CD4-positive, alpha-beta T cell treated with Interferon alpha-2 for 1 hour (primary cell): ENCODE data around the gene LCE1A.

Experiments
- DNase-seq, 2 donors: peaks; one replicate each; pipeline ENCODE4 v3.0.0-alpha.2; 2020 to 2022

LCE1A gene

GRCh38 chr1:152827173-152827572 lies at the start of gene LCE1A:
Gene LCE1A (plus strand): TSS chr1:152827473. CDS start chr1:152827473, 0 bp downstream.
- DNase-seq = no peak

GRCh38 chr1:152777510-152778137 lies 49.6 kb upstream of the LCE1A start:
- DNase-seq = no peak

GRCh38 chr1:152783095-152783494 lies 44.2 kb upstream of the LCE1A start:
- DNase-seq = no peak

- no peak for DNase-seq
Observed at GRCh38 chr1:152786077-152786476, 41.2 kb upstream of the LCE1A start, which contains the start of gene LCE1E. Gene LCE1E (plus strand): TSS chr1:152786257. CDS start chr1:152787300, 1,043 bp downstream.

- DNase-seq = no peak
Observed at GRCh38 chr1:152795686-152796085, 31.6 kb upstream of the LCE1A start.

- no peak for DNase-seq
Observed at GRCh38 chr1:152796421-152796820, 30.9 kb upstream of the LCE1A start, which contains the start of gene LCE1D. Gene LCE1D (plus strand): TSS chr1:152796721. CDS start chr1:152797795, 1,074 bp downstream.

- no peak for DNase-seq
Observed at GRCh38 chr1:152801333-152801732, 25.9 kb upstream of the LCE1A start.

GRCh38 chr1:152806576-152806975 lies 20.7 kb upstream of the LCE1A start, which contains the start of gene LCE1C:
Gene LCE1C (minus strand): TSS chr1:152806651. CDS start chr1:152805478, 1,173 bp downstream.
- no peak for DNase-seq

- no peak for DNase-seq
Observed at GRCh38 chr1:152811050-152811449, 16.2 kb upstream of the LCE1A start.

GRCh38 chr1:152811671-152812070 lies 15.6 kb upstream of the LCE1A start, which contains the start of gene LCE1B:
Gene LCE1B (plus strand): TSS chr1:152811971. CDS start chr1:152812447, 476 bp downstream.
- no peak for DNase-seq

- no peak for DNase-seq
Observed at GRCh38 chr1:152817309-152817708, 10.0 kb upstream of the LCE1A start.

GRCh38 chr1:152823294-152823693 lies 4.0 kb upstream of the LCE1A start:
- DNase-seq = no peak

GRCh38 chr1:152824964-152825363 lies 2.3 kb upstream of the LCE1A start:
- no peak for DNase-seq

GRCh38 chr1:152836870-152837269 lies 9.6 kb downstream of the LCE1A start:
- DNase-seq = no peak

GRCh38 chr1:152842556-152842955 lies 15.3 kb downstream of the LCE1A start, which contains the start of gene LCE6A:
Gene LCE6A (plus strand): TSS chr1:152842856. CDS start chr1:152843521, 665 bp downstream.
- DNase-seq = no peak

GRCh38 chr1:152855661-152856060 lies 28.4 kb downstream of the LCE1A start:
- no peak for DNase-seq

- no peak for DNase-seq
Observed at GRCh38 chr1:152858062-152858461, 30.8 kb downstream of the LCE1A start.

- no peak for DNase-seq
Observed at GRCh38 chr1:152859696-152860095, 32.4 kb downstream of the LCE1A start, which contains the start of gene LCE7A. Gene LCE7A (plus strand): TSS chr1:152859996. CDS start chr1:152860698, 702 bp downstream.

- DNase-seq = no peak
Observed at GRCh38 chr1:152860129-152860528, 32.9 kb downstream of the LCE1A start.

GRCh38 chr1:152861374-152861773 lies 34.1 kb downstream of the LCE1A start:
- DNase-seq = no peak

GRCh38 chr1:152864443-152864842 lies 37.2 kb downstream of the LCE1A start:
- DNase-seq = no peak

GRCh38 chr1:152866321-152866720 lies 39.0 kb downstream of the LCE1A start:
- no peak for DNase-seq

GRCh38 chr1:152869808-152870419 lies 42.6 kb downstream of the LCE1A start:
- peak; percentile 15 to 57 for DNase-seq
